ENCODE data around the gene FHOD3.
A peak's percentile ranks its signal among the peaks of the same experiment; 100 is the strongest.

Gene FHOD3

GRCh38 chr18:36411745-36412168 lies 114.2 kb downstream of the FHOD3 start:
- H3K9me3 Mint-ChIP-seq, result no peaks in the 10 kb centered on the region
- H3K36me3 Mint-ChIP-seq (ENCODE audit: low read depth), result no peaks in the 10 kb centered on the region
- H3K4me3 Mint-ChIP-seq, result no peak overlapping the region
- no peak overlapping the region for H3K27ac Mint-ChIP-seq
- H3K4me1 Mint-ChIP-seq, result peaks cover 20% of the 10 kb centered on the region
- peak; percentile 36 for TF ChIP-seq CTCF (IDR thresholded peaks at IDR 0.05)
- peak; percentile 15 for DNase-seq
- H3K27me3 Mint-ChIP-seq (ENCODE audit: low read depth, poor library complexity), result peaks cover 3% of the 10 kb centered on the region

GRCh38 chr18:36412778-36413177 lies 115.3 kb downstream of the FHOD3 start:
- no peaks in the 10 kb centered on the region for H3K36me3 Mint-ChIP-seq (ENCODE audit: low read depth)
- peak; percentile 43 for TF ChIP-seq CTCF (IDR thresholded peaks at IDR 0.05)
- peaks cover 20% of the 10 kb centered on the region for H3K4me1 Mint-ChIP-seq
- peaks cover 3% of the 10 kb centered on the region for H3K27me3 Mint-ChIP-seq (ENCODE audit: low read depth, poor library complexity)
- H3K9me3 Mint-ChIP-seq, result no peaks in the 10 kb centered on the region
- no peak for DNase-seq
- H3K4me3 Mint-ChIP-seq, result no peak overlapping the region
- no peak overlapping the region for H3K27ac Mint-ChIP-seq

- H3K4me1 Mint-ChIP-seq, result peaks cover 31% of the 10 kb centered on the region
- H3K4me3 Mint-ChIP-seq, result no peak overlapping the region
- TF ChIP-seq CTCF (IDR thresholded peaks at IDR 0.05), result no peak
- no peak for DNase-seq
- H3K27me3 Mint-ChIP-seq (ENCODE audit: low read depth, poor library complexity), result peaks cover 3% of the 10 kb centered on the region
- H3K36me3 Mint-ChIP-seq (ENCODE audit: low read depth), result no peaks in the 10 kb centered on the region
- H3K27ac Mint-ChIP-seq, result peak overlapping the region; percentile 56
- H3K9me3 Mint-ChIP-seq, result no peaks in the 10 kb centered on the region
Measured at GRCh38 chr18:36415171-36415570, 117.7 kb downstream of the FHOD3 start.

- Mint-ChIP-seq H3K4me1 (peaks cover 36% of the 10 kb centered on the region), H3K9me3 (no peaks in the 10 kb centered on the region), H3K36me3 (ENCODE audit: low read depth) (no peaks in the 10 kb centered on the region), H3K27me3 (ENCODE audit: low read depth, poor library complexity) (peaks cover 3% of the 10 kb centered on the region), H3K4me3 (no peak overlapping the region), H3K27ac (no peak overlapping the region)
- TF ChIP-seq CTCF (IDR thresholded peaks at IDR 0.05), result no peak
- no peak for DNase-seq
Measured at GRCh38 chr18:36415625-36416024, 118.1 kb downstream of the FHOD3 start.

- Mint-ChIP-seq H3K4me3 (no peak overlapping the region), H3K9me3 (no peaks in the 10 kb centered on the region), H3K27ac (no peak overlapping the region), H3K36me3 (ENCODE audit: low read depth) (no peaks in the 10 kb centered on the region), H3K4me1 (peaks cover 51% of the 10 kb centered on the region), H3K27me3 (ENCODE audit: low read depth, poor library complexity) (no peaks in the 10 kb centered on the region)
- DNase-seq, result no peak
- no peak for TF ChIP-seq CTCF (IDR thresholded peaks at IDR 0.05)
Measured at GRCh38 chr18:36419188-36419899, 121.8 kb downstream of the FHOD3 start.

- H3K27me3 Mint-ChIP-seq (ENCODE audit: low read depth, poor library complexity), result no peaks in the 10 kb centered on the region
Measured at GRCh38 chr18:36419900-36420531, 122.5 kb downstream of the FHOD3 start.

More at GRCh38 chr18:36419900-36420531, 122.5 kb downstream of the FHOD3 start:
- no peak for DNase-seq
- Mint-ChIP-seq H3K9me3 (no peaks in the 10 kb centered on the region), H3K4me1 (peaks cover 45% of the 10 kb centered on the region), H3K27ac (peak overlapping the region; percentile 65), H3K4me3 (no peak overlapping the region), H3K36me3 (ENCODE audit: low read depth) (no peaks in the 10 kb centered on the region)
- no peak for TF ChIP-seq CTCF (IDR thresholded peaks at IDR 0.05)

Measured in nephron progenitor cell (in vitro differentiated cells).